Trophoblast cell (in vitro differentiated cells and primary cell): ENCODE measurements around the gene AGAP1.

ENCODE experiments used
- DNase-seq, 2 donors: peaks; one replicate each; pipeline ENCODE4 v3.0.0-alpha.2; 2016
- H2AFZ ChIP-seq: 2 replicates; pipeline ENCODE4 v1.6.1; 2013; ENCODE audit warnings: low read length, moderate library complexity, mild to moderate bottlenecking; ENCODE audit not compliant: insufficient read depth, poor library complexity
- H2AK5ac ChIP-seq: 2 replicates; pipeline ENCODE4 v1.6.1; 2013; ENCODE audit warnings: mild to moderate bottlenecking, low read length
- H2BK120ac ChIP-seq: 2 replicates; pipeline ENCODE4 v1.6.1; 2013; ENCODE audit warnings: low read length, mild to moderate bottlenecking, moderate library complexity; ENCODE audit not compliant: insufficient read depth, poor library complexity
- H2BK12ac ChIP-seq: 2 replicates; pipeline ENCODE4 v1.6.1; 2013; ENCODE audit warnings: mild to moderate bottlenecking, low read length, moderate library complexity
- H2BK5ac ChIP-seq: 2 replicates; pipeline ENCODE4 v1.6.1; 2013; ENCODE audit warnings: low read length, low read depth, moderate library complexity, mild to moderate bottlenecking; ENCODE audit not compliant: poor library complexity
- H3K14ac ChIP-seq: 2 replicates; pipeline ENCODE4 v1.6.1; 2013; ENCODE audit warnings: mild to moderate bottlenecking, low read length
- H3K18ac ChIP-seq: 2 replicates; pipeline ENCODE4 v1.6.1; 2013; ENCODE audit warnings: mild to moderate bottlenecking, low read length
- H3K23ac ChIP-seq: 2 replicates; pipeline ENCODE4 v1.6.1; 2013; ENCODE audit warnings: low read length
- H3K27ac ChIP-seq: 2 replicates; pipeline ENCODE4 v1.5.1; 2013; ENCODE audit warnings: low read depth, mild to moderate bottlenecking, inconsistent platforms, low read length, moderate library complexity
- H3K27me3 ChIP-seq: 2 replicates; pipeline ENCODE4 v1.6.1; 2013; ENCODE audit warnings: inconsistent platforms, mild to moderate bottlenecking, low read length, moderate library complexity; ENCODE audit not compliant: insufficient read depth
- H3K36me3 ChIP-seq, 2 experiments: 1 replicate in 1 of 2; 2 replicates in 1 of 2; pipeline ENCODE4 v1.6.1; 2013; ENCODE audit warnings: low read length in 2 of 2, mild to moderate bottlenecking in 2 of 2, moderate library complexity in 1 of 2; ENCODE audit not compliant: insufficient read depth in 2 of 2, control insufficient read depth in 1 of 2
- H3K4ac ChIP-seq: 2 replicates; pipeline ENCODE4 v1.6.1; 2013; ENCODE audit warnings: low read depth, mild to moderate bottlenecking, low read length, moderate library complexity
- H3K4me1 ChIP-seq, 2 experiments: 1 replicate in 1 of 2; 2 replicates in 1 of 2; pipeline ENCODE4 v1.6.1; 2013; ENCODE audit warnings: low read length in 2 of 2, mild to moderate bottlenecking in 2 of 2, moderate library complexity in 1 of 2; ENCODE audit not compliant: insufficient read depth in 2 of 2, control insufficient read depth in 1 of 2
- H3K4me2 ChIP-seq: 2 replicates; pipeline ENCODE4 v1.6.1; 2013; ENCODE audit warnings: inconsistent platforms, mild to moderate bottlenecking, low read length, moderate library complexity
- H3K4me3 ChIP-seq: 2 replicates; pipeline ENCODE4 v1.5.1; 2013; ENCODE audit warnings: mild to moderate bottlenecking, low read depth, low read length, inconsistent platforms
- H3K79me1 ChIP-seq: one replicate; pipeline ENCODE4 v1.6.1; 2013; ENCODE audit warnings: low read length
- H3K79me2 ChIP-seq: 2 replicates; pipeline ENCODE4 v1.6.1; 2013; ENCODE audit warnings: low read length, mild to moderate bottlenecking; ENCODE audit not compliant: control insufficient read depth, insufficient read depth, poor library complexity
- H3K9ac ChIP-seq: 2 replicates; pipeline ENCODE4 v1.6.1; 2013; ENCODE audit warnings: mild to moderate bottlenecking, low read length
- H3K9me3 ChIP-seq: 2 replicates; pipeline ENCODE4 v1.6.1; 2013; ENCODE audit warnings: low read depth, mild to moderate bottlenecking, control low read depth, inconsistent platforms, low read length; ENCODE audit not compliant: insufficient read depth
- H4K12ac ChIP-seq: 2 replicates; pipeline ENCODE4 v1.6.1; 2013; ENCODE audit warnings: low read depth, mild to moderate bottlenecking, low read length, moderate library complexity
- H4K8ac ChIP-seq: 2 replicates; pipeline ENCODE4 v1.6.1; 2013; ENCODE audit warnings: low read depth, mild to moderate bottlenecking, low read length, moderate library complexity
- H4K91ac ChIP-seq: one replicate; pipeline ENCODE4 v1.6.1; 2013; ENCODE audit warnings: low read depth, mild to moderate bottlenecking, low read length, moderate library complexity
- WGBS: extraction: QIAGEN DNeasy Blood & Tissue Kit; methylation state at CpG from one replicate; pipeline ENCODE4 v1.1.7; 2013; ENCODE audit warnings: missing lambda C conversion rate; ENCODE audit not compliant: insufficient read length, insufficient coverage; ENCODE audit errors: extremely low coverage; 5-methylcytosine and 5-hydroxymethylcytosine counted together

AGAP1 gene

DNA sequence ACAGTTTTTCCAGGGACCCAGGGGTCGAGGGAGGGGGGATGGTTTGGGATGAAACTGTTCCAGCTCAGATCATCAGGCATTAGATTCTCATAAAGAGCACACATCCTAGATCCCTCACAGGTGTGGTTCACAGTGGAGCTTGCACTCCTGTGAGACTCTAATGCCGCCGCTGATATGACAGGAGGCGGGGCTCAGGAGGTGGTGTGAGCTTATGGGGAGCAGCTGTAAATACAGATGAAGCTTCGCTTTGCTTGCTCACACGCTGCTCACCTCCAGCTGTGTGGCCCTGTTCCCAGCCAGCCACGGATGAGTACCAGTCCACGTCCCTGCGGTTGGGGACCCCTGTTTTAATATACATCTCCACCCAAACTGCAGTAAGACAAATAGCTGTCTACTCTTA is 204.2 kb downstream of the AGAP1 start:
- H3K4me3 ChIP-seq = no peak overlapping the region
- H3K36me3 ChIP-seq = no peaks in the 10 kb centered on the region
- H3K4me2 ChIP-seq = no peak overlapping the region
- no peaks in the 10 kb centered on the region for H3K27me3 ChIP-seq
- H3K9ac ChIP-seq = no peak overlapping the region
- H3K14ac ChIP-seq = no peak overlapping the region
- no peak overlapping the region for H2AK5ac ChIP-seq
- no peaks in the 10 kb centered on the region for H3K9me3 ChIP-seq
- peaks cover under 1 to 3% of the 10 kb centered on the region in 2 experiments for H3K4me1 ChIP-seq
- H4K8ac ChIP-seq = no peak overlapping the region
- H2AFZ ChIP-seq = no peak overlapping the region
- H3K79me1 ChIP-seq = no peaks in the 10 kb centered on the region
- DNase-seq = no peak
- H4K12ac ChIP-seq = no peak overlapping the region
- no peak overlapping the region for H2BK12ac ChIP-seq
- no peak overlapping the region for H3K23ac ChIP-seq
- no peak overlapping the region for H2BK120ac ChIP-seq
- no peak overlapping the region for H2BK5ac ChIP-seq
- no peak overlapping the region for H3K18ac ChIP-seq
- no peak overlapping the region for H4K91ac ChIP-seq
- H3K79me2 ChIP-seq = peaks cover 4% of the 10 kb centered on the region
- WGBS = no CpG with 5 or more reads among the region's 9 CpGs
- no peak overlapping the region for H3K27ac ChIP-seq
- no peak overlapping the region for H3K4ac ChIP-seq

DNA sequence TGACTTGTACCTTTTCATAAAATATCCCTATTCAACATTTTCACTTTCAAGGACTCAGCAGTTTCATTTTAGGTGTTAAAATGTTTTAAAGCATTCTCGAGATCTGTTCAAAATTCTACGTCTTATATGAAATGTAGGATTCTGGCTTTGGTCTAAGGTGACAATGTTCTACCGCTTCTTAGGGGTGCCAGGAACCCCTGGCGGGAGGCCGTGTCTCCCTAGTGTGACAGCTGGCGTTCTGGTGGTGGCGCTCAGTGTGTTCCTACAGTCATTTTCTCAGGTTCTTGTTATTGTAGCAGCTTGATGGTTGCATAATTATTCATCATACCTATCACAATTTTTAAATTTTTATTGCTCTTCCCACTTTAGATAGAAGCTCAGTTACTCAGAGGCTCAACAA is 204.6 kb downstream of the AGAP1 start:
- H2AFZ ChIP-seq = no peak overlapping the region
- H3K79me2 ChIP-seq = peaks cover 4% of the 10 kb centered on the region
- H3K9ac ChIP-seq = no peak overlapping the region
- H3K27ac ChIP-seq = no peak overlapping the region
- no peaks in the 10 kb centered on the region for H3K79me1 ChIP-seq
- no peak overlapping the region for H2BK5ac ChIP-seq
- H3K4ac ChIP-seq = no peak overlapping the region
- H2BK120ac ChIP-seq = no peak overlapping the region
- no peak overlapping the region for H3K14ac ChIP-seq
- DNase-seq = no peak
- H4K12ac ChIP-seq = no peak overlapping the region
- no peaks in the 10 kb centered on the region for H3K9me3 ChIP-seq
- H4K8ac ChIP-seq = no peak overlapping the region
- H3K23ac ChIP-seq = no peak overlapping the region
- H3K4me3 ChIP-seq = no peak overlapping the region
- H2BK12ac ChIP-seq = no peak overlapping the region
- H3K4me2 ChIP-seq = no peak overlapping the region
- H3K18ac ChIP-seq = no peak overlapping the region
- H3K27me3 ChIP-seq = no peaks in the 10 kb centered on the region
- H4K91ac ChIP-seq = no peak overlapping the region
- no CpG with 5 or more reads among the region's 7 CpGs for WGBS
- H3K4me1 ChIP-seq = peaks cover 3 to 5% of the 10 kb centered on the region in 2 experiments
- H2AK5ac ChIP-seq = no peak overlapping the region
- no peaks in the 10 kb centered on the region for H3K36me3 ChIP-seq

DNA sequence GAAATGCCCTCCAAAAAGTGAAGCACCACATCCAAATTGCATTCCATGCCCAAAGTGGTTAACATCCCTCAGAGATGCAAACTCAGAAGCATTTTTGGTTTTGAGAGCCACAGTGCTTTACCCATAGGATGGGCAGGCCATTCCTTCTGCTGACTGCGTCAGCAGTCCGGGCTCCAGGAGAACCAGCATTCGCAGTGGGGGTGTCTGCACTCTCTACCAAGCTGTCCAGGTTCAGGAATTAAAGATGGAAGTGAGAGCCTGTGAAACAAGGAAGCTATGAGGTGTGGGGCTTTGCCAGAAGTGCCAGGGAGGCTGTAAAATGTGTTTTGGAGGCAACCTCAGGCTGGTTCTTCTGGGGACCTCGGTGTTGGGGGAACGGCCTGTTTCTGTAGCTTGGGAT is 205.7 kb downstream of the AGAP1 start:
- no peaks in the 10 kb centered on the region for H3K9me3 ChIP-seq
- H3K9ac ChIP-seq = no peak overlapping the region
- H3K14ac ChIP-seq = no peak overlapping the region
- H3K79me2 ChIP-seq = peaks cover 4% of the 10 kb centered on the region
- H4K8ac ChIP-seq = no peak overlapping the region
- no peak overlapping the region for H3K4me2 ChIP-seq
- WGBS = no CpG with 5 or more reads among the region's 5 CpGs
- no peak overlapping the region for H2BK12ac ChIP-seq
- H3K36me3 ChIP-seq = no peaks in the 10 kb centered on the region
- H3K18ac ChIP-seq = no peak overlapping the region
- H3K27me3 ChIP-seq = no peaks in the 10 kb centered on the region
- H2AK5ac ChIP-seq = no peak overlapping the region
- no peak overlapping the region for H2BK5ac ChIP-seq
- no peak overlapping the region for H2BK120ac ChIP-seq
- H3K27ac ChIP-seq = no peak overlapping the region
- no peak overlapping the region for H3K4me3 ChIP-seq
- peaks cover 3 to 5% of the 10 kb centered on the region in 2 experiments for H3K4me1 ChIP-seq
- no peak overlapping the region for H4K91ac ChIP-seq
- no peak overlapping the region for H2AFZ ChIP-seq
- no peak overlapping the region for H4K12ac ChIP-seq
- no peak overlapping the region for H3K23ac ChIP-seq
- no peak for DNase-seq
- H3K79me1 ChIP-seq = no peaks in the 10 kb centered on the region
- no peak overlapping the region for H3K4ac ChIP-seq

- Histone ChIP-seq H3K27ac (no peak overlapping the region), H3K27me3 (no peaks in the 10 kb centered on the region), H3K9me3 (no peaks in the 10 kb centered on the region), H2BK12ac (no peak overlapping the region), H3K4me2 (no peak overlapping the region), H2BK120ac (no peak overlapping the region), H3K36me3 (no peaks in the 10 kb centered on the region), H3K18ac (no peak overlapping the region), H2BK5ac (no peak overlapping the region), H3K23ac (no peak overlapping the region), H2AFZ (no peak overlapping the region), H3K4me1 (peaks cover 3 to 5% of the 10 kb centered on the region in 2 experiments), H4K91ac (no peak overlapping the region), H2AK5ac (no peak overlapping the region), H3K9ac (no peak overlapping the region), H3K14ac (no peak overlapping the region), H4K12ac (no peak overlapping the region), H3K4me3 (no peak overlapping the region), H3K4ac (no peak overlapping the region), H4K8ac (no peak overlapping the region), H3K79me1 (no peaks in the 10 kb centered on the region), H3K79me2 (peaks cover 1% of the 10 kb centered on the region)
- no CpG with 5 or more reads among the region's 13 CpGs for WGBS
- peak in 1 of 2 donors; percentile 2 for DNase-seq
Measured at GRCh38 chr2:235701206-235701981, 207.6 kb downstream of the AGAP1 start.
